ENCODE data around the gene C9orf152.

DNA sequence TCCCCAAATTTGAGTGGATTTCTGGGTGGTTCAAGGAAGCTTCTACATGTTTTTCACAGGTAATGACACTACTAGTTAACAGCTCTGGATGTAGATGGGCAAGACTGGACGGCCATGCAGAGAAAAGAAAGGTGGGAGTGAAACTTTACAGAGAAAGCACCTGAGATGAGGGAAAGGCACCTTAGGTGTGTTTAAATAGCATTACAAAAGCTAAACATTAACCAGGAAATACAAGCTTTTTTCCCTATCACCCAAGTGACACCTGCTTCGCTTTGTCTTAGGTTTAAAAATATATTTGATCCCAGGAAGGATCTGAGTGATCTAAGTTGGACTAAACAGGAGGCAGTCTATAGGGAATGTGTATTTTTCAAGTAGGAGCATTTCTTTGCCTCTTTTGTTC lies 8.3 kb downstream of the C9orf152 start:
- TF ChIP-seq, protein P1, sequence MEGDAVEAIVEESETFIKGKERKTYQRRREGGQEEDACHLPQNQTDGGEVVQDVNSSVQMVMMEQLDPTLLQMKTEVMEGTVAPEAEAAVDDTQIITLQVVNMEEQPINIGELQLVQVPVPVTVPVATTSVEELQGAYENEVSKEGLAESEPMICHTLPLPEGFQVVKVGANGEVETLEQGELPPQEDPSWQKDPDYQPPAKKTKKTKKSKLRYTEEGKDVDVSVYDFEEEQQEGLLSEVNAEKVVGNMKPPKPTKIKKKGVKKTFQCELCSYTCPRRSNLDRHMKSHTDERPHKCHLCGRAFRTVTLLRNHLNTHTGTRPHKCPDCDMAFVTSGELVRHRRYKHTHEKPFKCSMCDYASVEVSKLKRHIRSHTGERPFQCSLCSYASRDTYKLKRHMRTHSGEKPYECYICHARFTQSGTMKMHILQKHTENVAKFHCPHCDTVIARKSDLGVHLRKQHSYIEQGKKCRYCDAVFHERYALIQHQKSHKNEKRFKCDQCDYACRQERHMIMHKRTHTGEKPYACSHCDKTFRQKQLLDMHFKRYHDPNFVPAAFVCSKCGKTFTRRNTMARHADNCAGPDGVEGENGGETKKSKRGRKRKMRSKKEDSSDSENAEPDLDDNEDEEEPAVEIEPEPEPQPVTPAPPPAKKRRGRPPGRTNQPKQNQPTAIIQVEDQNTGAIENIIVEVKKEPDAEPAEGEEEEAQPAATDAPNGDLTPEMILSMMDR (IDR thresholded peaks at IDR 0.05; ENCODE audit: insufficient read depth, low read length), result no peak
- no peak for TF ChIP-seq POLR2AphosphoS5 (IDR thresholded peaks at IDR 0.05; ENCODE audit: low read depth)

Measured in HL-60 (cell line).